Measurements from ENCODE around the gene KIF25. TPM values are rescaled to one million over a fixed set of nuclear protein-coding genes. Genes with fewer than 3 reads are reported as not detected.

The KIF25 gene
- total and polyA plus RNA-seq, 7 donors: 0.10 to 0.43 (median 0.20) TPM; not detected in 2

DNA sequence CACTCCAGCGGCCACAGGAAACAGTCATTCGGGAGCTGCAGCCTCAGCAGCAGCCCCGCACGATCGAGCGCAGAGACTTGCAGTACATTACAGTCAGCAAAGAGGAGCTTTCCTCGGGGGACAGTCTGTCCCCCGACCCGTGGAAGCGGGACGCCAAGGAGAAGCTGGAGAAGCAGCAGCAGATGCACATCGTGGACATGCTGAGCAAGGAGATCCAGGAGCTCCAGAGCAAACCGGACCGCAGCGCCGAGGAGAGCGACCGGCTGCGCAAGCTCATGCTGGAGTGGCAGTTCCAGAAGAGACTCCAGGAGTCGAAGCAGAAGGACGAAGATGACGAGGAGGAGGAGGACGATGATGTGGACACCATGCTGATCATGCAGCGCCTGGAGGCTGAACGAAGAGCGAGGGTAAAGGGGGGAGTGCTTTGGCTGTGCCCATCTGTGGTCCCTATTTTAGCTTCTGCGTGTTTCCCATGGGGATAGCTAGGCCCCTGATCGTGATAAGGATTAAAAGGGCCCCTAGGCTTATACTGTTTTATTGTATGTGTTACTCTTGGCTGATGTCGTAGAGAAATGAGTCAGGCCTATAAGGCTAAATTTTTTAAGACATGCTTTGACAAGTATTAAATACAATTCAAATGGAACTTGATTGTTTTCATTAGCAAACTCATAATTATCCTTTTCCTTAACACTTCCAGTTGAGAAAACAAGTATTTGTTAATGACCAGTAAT lies 45.5 kb upstream of the KIF25 start:
- no peaks in the 10 kb centered on the region for H3K27me3 ChIP-seq (ENCODE audit: insufficient read depth in 3 of 3, low read length in 2 of 3)
- H3K36me3 ChIP-seq (ENCODE audit: insufficient read depth in 1 of 2, low read depth in 1 of 2): peaks cover 7 to 78% of the 10 kb centered on the region in 2 donors
- no peak for ATAC-seq
- no peaks in the 10 kb centered on the region for H3K4me1 ChIP-seq
- intact Hi-C loops (cut with DNase I): no loop called here
- H3K27ac ChIP-seq: no peak overlapping the region
- no peaks in the 10 kb centered on the region for H3K9me3 ChIP-seq
- TF ChIP-seq CTCF (IDR thresholded peaks at IDR 0.05): no peak
- 90 to 95% (median 94%) methylated on average over 29 of the region's 29 CpGs for WGBS, 3 donors
- DNase-seq: no peak
- no peak overlapping the region for H3K4me3 ChIP-seq

DNA sequence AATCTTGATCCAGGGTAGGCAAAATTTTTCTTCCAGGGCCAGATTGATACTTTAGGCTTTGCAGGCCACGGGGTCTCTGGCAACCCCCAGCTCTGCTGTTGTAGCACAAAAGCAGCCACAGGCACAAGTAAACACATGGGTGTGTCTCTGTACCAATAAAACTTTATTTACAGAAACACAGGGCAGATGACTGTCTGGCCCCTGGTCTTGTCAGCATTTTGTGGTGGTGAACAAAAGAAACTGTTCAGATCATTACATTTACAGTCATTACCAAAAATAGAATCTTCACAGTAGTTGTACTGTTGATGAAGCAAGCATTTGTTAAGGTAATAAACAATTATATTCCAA lies 45.0 kb upstream of the KIF25 start:
- ATAC-seq: no peak
- no peaks in the 10 kb centered on the region for H3K4me1 ChIP-seq
- H3K27ac ChIP-seq: no peak overlapping the region
- no peak overlapping the region for H3K4me3 ChIP-seq
- WGBS, 3 donors: 83 to 93% (median 88%) methylated on average over 1 of the region's 1 CpG
- no peaks in the 10 kb centered on the region for H3K27me3 ChIP-seq (ENCODE audit: insufficient read depth in 3 of 3, low read length in 2 of 3)
- H3K9me3 ChIP-seq: no peaks in the 10 kb centered on the region
- no peak for DNase-seq
- no peak for TF ChIP-seq CTCF (IDR thresholded peaks at IDR 0.05)
- H3K36me3 ChIP-seq (ENCODE audit: insufficient read depth in 1 of 2, low read depth in 1 of 2): peaks cover 7 to 72% of the 10 kb centered on the region in 2 donors
- intact Hi-C loops (cut with DNase I): no loop called here

GRCh38 chr6:167953551-167953950 lies 43.9 kb upstream of the KIF25 start:
- intact Hi-C loops (cut with DNase I): no loop called here

GRCh38 chr6:167954151-167954550 lies 43.3 kb upstream of the KIF25 start:
- Histone ChIP-seq H3K9me3 (no peaks in the 10 kb centered on the region), H3K36me3 (ENCODE audit: insufficient read depth in 1 of 2, low read depth in 1 of 2) (peaks cover 4 to 55% of the 10 kb centered on the region in 2 donors), H3K27me3 (ENCODE audit: insufficient read depth in 3 of 3, low read length in 2 of 3) (no peaks in the 10 kb centered on the region), H3K27ac (no peak overlapping the region), H3K4me1 (no peaks in the 10 kb centered on the region), H3K4me3 (no peak overlapping the region)
- intact Hi-C loops (cut with DNase I): no loop called here
- WGBS, 3 donors: 84 to 97% (median 95%) methylated on average over 3 of the region's 3 CpGs
- DNase-seq: no peak
- no peak for TF ChIP-seq CTCF (IDR thresholded peaks at IDR 0.05)
- ATAC-seq: no peak

More at GRCh38 chr6:167953551-167953950, 43.9 kb upstream of the KIF25 start:
- WGBS, 3 donors: 82 to 92% (median 83%) methylated on average over 5 of the region's 5 CpGs
- no peak for TF ChIP-seq CTCF (IDR thresholded peaks at IDR 0.05)
- Histone ChIP-seq H3K36me3 (ENCODE audit: insufficient read depth in 1 of 2, low read depth in 1 of 2) (peaks cover 4 to 61% of the 10 kb centered on the region in 2 donors), H3K4me3 (no peak overlapping the region), H3K9me3 (no peaks in the 10 kb centered on the region), H3K4me1 (no peaks in the 10 kb centered on the region), H3K27me3 (ENCODE audit: insufficient read depth in 3 of 3, low read length in 2 of 3) (no peaks in the 10 kb centered on the region), H3K27ac (no peak overlapping the region)
- no peak for ATAC-seq
- DNase-seq: no peak

- intact Hi-C loops (cut with DNase I): no loop called here
- Histone ChIP-seq H3K4me3 (no peak overlapping the region), H3K36me3 (ENCODE audit: insufficient read depth in 1 of 2, low read depth in 1 of 2) (peaks cover 4 to 38% of the 10 kb centered on the region in 2 donors), H3K4me1 (no peaks in the 10 kb centered on the region), H3K27me3 (ENCODE audit: insufficient read depth in 3 of 3, low read length in 2 of 3) (no peaks in the 10 kb centered on the region), H3K27ac (no peak overlapping the region), H3K9me3 (no peaks in the 10 kb centered on the region)
- ATAC-seq (no peak), DNase-seq (no peak)
- whole genome bisulfite sequencing, 3 donors: 87 to 93% (median 93%) methylated on average over 6 of the region's 6 CpGs
- no peak for TF ChIP-seq CTCF (IDR thresholded peaks at IDR 0.05)
These were observed 41.0 kb upstream of the KIF25 start for GRCh38 chr6:167956491-167956890.
